GM12878 (cell line): ENCODE results near the gene C1QTNF1.

ENCODE experiments used
- BRCA1 ChIP-seq: IDR thresholded peaks from 2 replicates; pipeline ENCODE4 v1.6.1; 2011; ENCODE audit warnings: low read depth, low read length, improper control_type of control experiment
- CHD4 ChIP-seq: fragments of 200-600 bp; sonication (generic); IDR thresholded peaks from 2 replicates; pipeline ENCODE4 v1.6.1; 2016; ENCODE audit warnings: mild to moderate bottlenecking
- EGR1 ChIP-seq, 2 experiments: IDR thresholded peaks; 1 replicate in 1 of 2; 2 replicates in 1 of 2; pipeline ENCODE4 v1.6.1; 2011 to 2012; ENCODE audit warnings: low read depth in 2 of 2, low read length in 2 of 2, borderline replicate concordance in 1 of 2, mild to moderate bottlenecking in 1 of 2, moderate library complexity in 1 of 2
- HDGF ChIP-seq: fragments of 450-650 bp; IDR thresholded peaks from 2 replicates; pipeline ENCODE4 v1.6.1; 2016; ENCODE audit warnings: antibody characterized with exemption
- JUND ChIP-seq: IDR thresholded peaks from 2 replicates; pipeline ENCODE4 v1.6.1; 2012; ENCODE audit warnings: low read depth, mild to moderate bottlenecking, low read length, improper control_type of control experiment, moderate library complexity
- KAT2A ChIP-seq: conservative IDR thresholded peaks from 2 replicates; pipeline ENCODE4 v1.6.1; 2011; ENCODE audit warnings: low read depth, low read length; ENCODE audit not compliant: control insufficient read depth
- POLR2AphosphoS5 ChIP-seq: IDR thresholded peaks from 2 replicates; pipeline ENCODE4 v1.6.1; 2011; ENCODE audit warnings: mild to moderate bottlenecking, low read length, inconsistent platforms
- RFX5 ChIP-seq: IDR thresholded peaks from 2 replicates; pipeline ENCODE4 v1.6.1; 2011; ENCODE audit warnings: low read depth, low read length, improper control_type of control experiment
- SKIL ChIP-seq: fragments of 450-650 bp; IDR thresholded peaks from 2 replicates; pipeline ENCODE4 v1.6.1; 2017; ENCODE audit warnings: mild to moderate bottlenecking, low read depth, inconsistent platforms; ENCODE audit not compliant: poor library complexity, severe bottlenecking
- ZNF274 ChIP-seq: IDR thresholded peaks from one replicate; pipeline ENCODE4 v1.8.0; 2011; ENCODE audit not compliant: insufficient read length, insufficient read depth
- ZNF384 ChIP-seq: IDR thresholded peaks from 2 replicates; pipeline ENCODE4 v1.6.1; 2012; ENCODE audit warnings: low read depth, mild to moderate bottlenecking, low read length, improper control_type of control experiment, borderline replicate concordance
- TF ChIP-seq, protein P1 (sequence below), 3 experiments: IDR thresholded peaks in 2 of 3; conservative IDR thresholded peaks in 1 of 3; 2 replicates each; pipeline ENCODE4 v1.5.1; 2011; ENCODE audit warnings: low read depth in 3 of 3, low read length in 3 of 3, mild to moderate bottlenecking in 3 of 3, control low read depth in 2 of 3, moderate library complexity in 2 of 3, inconsistent platforms in 1 of 3, mixed read lengths in 1 of 3; ENCODE audit not compliant: control insufficient read depth in 2 of 3, insufficient read depth in 1 of 3; ENCODE audit errors: extremely low read depth in 1 of 3
- TF ChIP-seq, protein P2 (sequence below): fragments of 450-650 bp; IDR thresholded peaks from 2 replicates; pipeline ENCODE4 v1.6.1; 2017; ENCODE audit warnings: mild to moderate bottlenecking

DNA sequence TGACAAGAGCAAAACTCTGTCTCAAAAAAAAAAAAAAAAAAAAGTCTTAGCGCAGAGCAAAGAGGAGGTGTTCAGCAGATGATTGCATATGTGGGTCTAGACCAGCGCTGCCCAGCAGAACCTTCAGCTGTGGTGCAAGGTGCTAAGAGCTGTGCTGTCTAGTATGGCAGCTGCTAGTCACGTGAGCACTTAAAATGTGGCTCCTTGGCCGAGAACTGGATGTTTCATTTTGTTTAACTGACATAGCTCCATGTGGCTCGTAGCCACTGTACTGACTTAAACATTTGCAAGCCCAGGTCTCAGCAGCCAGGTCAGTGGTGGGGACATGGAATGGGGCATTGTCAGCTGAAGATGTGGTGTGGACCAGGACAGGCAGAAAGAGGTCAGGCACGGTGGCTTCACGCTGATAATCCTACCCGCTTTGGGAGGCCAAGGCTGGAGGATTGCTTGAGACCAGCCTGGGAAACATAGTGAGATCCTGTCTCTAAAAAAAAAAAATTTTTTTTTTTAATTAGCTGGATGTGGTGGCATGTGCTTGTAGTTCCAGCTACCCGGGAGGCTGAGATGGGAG, 9.2 kb downstream of the C1QTNF1 start:
- TF ChIP-seq ZNF274 (no peak), RFX5 (no peak), ZNF384 (no peak), BRCA1 (no peak), JUND (no peak), POLR2AphosphoS5 (no peak), EGR1 (IDR thresholded peaks at IDR 0.05; ENCODE audit: borderline replicate concordance in 1 of 2, low read depth in 2 of 2, low read length in 2 of 2) (no peak), SKIL (no peak), CHD4 (no peak), HDGF (no peak), KAT2A (no peak)
- TF ChIP-seq, protein P1, sequence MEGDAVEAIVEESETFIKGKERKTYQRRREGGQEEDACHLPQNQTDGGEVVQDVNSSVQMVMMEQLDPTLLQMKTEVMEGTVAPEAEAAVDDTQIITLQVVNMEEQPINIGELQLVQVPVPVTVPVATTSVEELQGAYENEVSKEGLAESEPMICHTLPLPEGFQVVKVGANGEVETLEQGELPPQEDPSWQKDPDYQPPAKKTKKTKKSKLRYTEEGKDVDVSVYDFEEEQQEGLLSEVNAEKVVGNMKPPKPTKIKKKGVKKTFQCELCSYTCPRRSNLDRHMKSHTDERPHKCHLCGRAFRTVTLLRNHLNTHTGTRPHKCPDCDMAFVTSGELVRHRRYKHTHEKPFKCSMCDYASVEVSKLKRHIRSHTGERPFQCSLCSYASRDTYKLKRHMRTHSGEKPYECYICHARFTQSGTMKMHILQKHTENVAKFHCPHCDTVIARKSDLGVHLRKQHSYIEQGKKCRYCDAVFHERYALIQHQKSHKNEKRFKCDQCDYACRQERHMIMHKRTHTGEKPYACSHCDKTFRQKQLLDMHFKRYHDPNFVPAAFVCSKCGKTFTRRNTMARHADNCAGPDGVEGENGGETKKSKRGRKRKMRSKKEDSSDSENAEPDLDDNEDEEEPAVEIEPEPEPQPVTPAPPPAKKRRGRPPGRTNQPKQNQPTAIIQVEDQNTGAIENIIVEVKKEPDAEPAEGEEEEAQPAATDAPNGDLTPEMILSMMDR (IDR thresholded peaks at IDR 0.05 in 2 of 3, conservative IDR thresholded peaks at IDR 0.05 in 1 of 3; ENCODE audit: control insufficient read depth in 2 of 3, extremely low read depth in 1 of 3, insufficient read depth in 1 of 3, low read depth in 3 of 3, low read length in 3 of 3) = no peak
- TF ChIP-seq, protein P2, sequence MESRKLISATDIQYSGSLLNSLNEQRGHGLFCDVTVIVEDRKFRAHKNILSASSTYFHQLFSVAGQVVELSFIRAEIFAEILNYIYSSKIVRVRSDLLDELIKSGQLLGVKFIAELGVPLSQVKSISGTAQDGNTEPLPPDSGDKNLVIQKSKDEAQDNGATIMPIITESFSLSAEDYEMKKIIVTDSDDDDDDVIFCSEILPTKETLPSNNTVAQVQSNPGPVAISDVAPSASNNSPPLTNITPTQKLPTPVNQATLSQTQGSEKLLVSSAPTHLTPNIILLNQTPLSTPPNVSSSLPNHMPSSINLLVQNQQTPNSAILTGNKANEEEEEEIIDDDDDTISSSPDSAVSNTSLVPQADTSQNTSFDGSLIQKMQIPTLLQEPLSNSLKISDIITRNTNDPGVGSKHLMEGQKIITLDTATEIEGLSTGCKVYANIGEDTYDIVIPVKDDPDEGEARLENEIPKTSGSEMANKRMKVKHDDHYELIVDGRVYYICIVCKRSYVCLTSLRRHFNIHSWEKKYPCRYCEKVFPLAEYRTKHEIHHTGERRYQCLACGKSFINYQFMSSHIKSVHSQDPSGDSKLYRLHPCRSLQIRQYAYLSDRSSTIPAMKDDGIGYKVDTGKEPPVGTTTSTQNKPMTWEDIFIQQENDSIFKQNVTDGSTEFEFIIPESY = no peak
